HepG2 (cell line): ENCODE data around the gene C1QTNF1. TPM values are rescaled to one million over a fixed set of nuclear protein-coding genes. Genes with fewer than 3 reads are reported as not detected.

Experiments
- ATAC-seq: fragments of 200-7000 bp; cut with Tn5 transposase; 3 replicates; pipeline ENCODE4 v1.9.1; 2020; ENCODE audit warnings: mild to moderate bottlenecking, moderate library complexity
- BruUV-seq: library from RNA; stranded (reverse); fragments of 400-500 nt; replicated peaks from 2 replicates; lab custom pipeline; 2021; lab: Mats Ljungman, UMichigan
- CTCF ChIA-PET: fragments of 300-600 bp; formaldehyde crosslinking; extraction: SDS; loops from one replicate; lab custom pipeline; 2021; ENCODE audit warnings: low total read pairs, inconsistent platforms, low intra/inter-chr PET ratio; lab: Yijun Ruan, JAX
- POLR2A ChIA-PET: fragments of 350-600 bp; sonication (Branson Sonifier 250); formaldehyde crosslinking; loops from one replicate; lab custom pipeline; 2020; ENCODE audit warnings: antibody characterized with exemption, inconsistent platforms; lab: Yijun Ruan, JAX
- DNase-seq: peaks from one replicate; pipeline ENCODE4 v3.0.0-alpha.2; 2015; ENCODE audit warnings: low spot score
- FAIRE-seq: peaks from 3 replicates; lab custom pipeline; 2011; peaks lifted over from hg19 to GRCh38; lab: Jason Lieb, UNC
- H2AFZ ChIP-seq: one replicate; pipeline ENCODE4 v1.6.1; 2011; ENCODE audit warnings: low read length, inconsistent platforms
- H3K27ac ChIP-seq: fragments of 300-600 bp; 3 replicates; pipeline ENCODE4 v1.8.0; 2011; ENCODE audit warnings: mixed run types, mild to moderate bottlenecking, mixed read lengths, low read length, inconsistent platforms; ENCODE audit not compliant: insufficient read depth; ENCODE audit errors: extremely low read length
- H3K27me3 ChIP-seq, 2 experiments: fragments of 200-600 bp in 1 of 2; 2 replicates in 1 of 2; 3 replicates in 1 of 2; pipeline versions ENCODE4 v1.6.0 to v1.8.0; 2011; ENCODE audit warnings: low read length in 2 of 2, mild to moderate bottlenecking in 2 of 2, moderate library complexity in 2 of 2, inconsistent platforms in 1 of 2; ENCODE audit not compliant: insufficient read depth in 2 of 2, control insufficient read depth in 1 of 2
- H3K36me3 ChIP-seq, 2 experiments: fragments of 200-600 bp in 1 of 2; replicated peaks in 1 of 2; 2 replicates in 1 of 2; 3 replicates in 1 of 2; pipeline versions ENCODE4 v1.5.1 to v1.8.0; 2011; ENCODE audit warnings: low read length in 2 of 2, inconsistent platforms in 1 of 2; ENCODE audit not compliant: insufficient read depth in 2 of 2, control insufficient read depth in 1 of 2
- H3K4me1 ChIP-seq: 2 replicates; pipeline ENCODE4 v1.5.1; 2012; ENCODE audit warnings: low read length, inconsistent platforms; ENCODE audit not compliant: insufficient read depth
- H3K4me2 ChIP-seq: 2 replicates; pipeline ENCODE4 v1.6.0; 2011; ENCODE audit warnings: low read depth, low read length, inconsistent platforms
- H3K4me3 ChIP-seq, 3 experiments: fragments of 200-600 bp in 1 of 3; sonication (generic), shearing (Covaris generic) in 1 of 3; replicated peaks in 1 of 3; 2 replicates each; pipeline ENCODE4 v1.5.1; 2011 to 2016; ENCODE audit warnings: low read length in 3 of 3, inconsistent platforms in 2 of 3, low read depth in 2 of 3, mild to moderate bottlenecking in 2 of 3, control low read depth in 1 of 3, mixed read lengths in 1 of 3; ENCODE audit not compliant: insufficient read depth in 1 of 3
- H3K79me2 ChIP-seq: one replicate; pipeline ENCODE4 v1.6.1; 2011; ENCODE audit warnings: low read length, inconsistent platforms; ENCODE audit not compliant: insufficient read depth
- H3K9ac ChIP-seq: 2 replicates; pipeline ENCODE4 v1.6.0; 2011; ENCODE audit warnings: mild to moderate bottlenecking, low read depth, low read length, inconsistent platforms; ENCODE audit not compliant: insufficient read depth
- H3K9me3 ChIP-seq: 2 replicates; pipeline ENCODE4 v1.5.1; 2012; ENCODE audit warnings: mild to moderate bottlenecking, low read length
- H4K20me1 ChIP-seq: 2 replicates; pipeline ENCODE4 v1.6.0; 2011; ENCODE audit warnings: inconsistent platforms, mild to moderate bottlenecking, low read length, moderate library complexity; ENCODE audit not compliant: insufficient read depth
- ATM ChIP-seq: fragments of 450-650 bp; IDR thresholded peaks from 2 replicates; pipeline ENCODE4 v1.7.1; 2017; ENCODE audit warnings: mild to moderate bottlenecking, borderline replicate concordance
- HIVEP1 ChIP-seq: sonication (generic); formaldehyde crosslinking; IDR thresholded peaks from 2 replicates; pipeline ENCODE4 v1.4.0; 2020; ENCODE audit warnings: mild to moderate bottlenecking, missing genetic modification reagents
- HOXA7 ChIP-seq: sonication (generic); formaldehyde crosslinking; IDR thresholded peaks from 2 replicates; pipeline ENCODE4 v1.8.1; 2022; ENCODE audit warnings: mild to moderate bottlenecking, missing genetic modification reagents, moderate library complexity
- MAFK ChIP-seq, 2 experiments: IDR thresholded peaks in 1 of 2; conservative IDR thresholded peaks in 1 of 2; 2 replicates each; pipeline ENCODE4 v1.6.1; 2011; ENCODE audit warnings: improper control_type of control experiment in 2 of 2, low read length in 2 of 2
- SMAD1 ChIP-seq: sonication (generic); formaldehyde crosslinking; IDR thresholded peaks from 2 replicates; pipeline ENCODE4 v1.4.0; 2020; ENCODE audit warnings: missing genetic modification reagents, low read depth, mild to moderate bottlenecking, borderline replicate concordance
- SP2 ChIP-seq: sonication (generic); formaldehyde crosslinking; IDR thresholded peaks from 2 replicates; pipeline ENCODE4 v1.5.1; 2020; ENCODE audit warnings: mild to moderate bottlenecking, missing genetic modification reagents
- ZNF333 ChIP-seq: sonication (generic); formaldehyde crosslinking; IDR thresholded peaks from 2 replicates; pipeline ENCODE4 v1.4.0; 2020; ENCODE audit warnings: mild to moderate bottlenecking, missing genetic modification reagents, borderline replicate concordance
- ZNF687 ChIP-seq: sonication (generic); formaldehyde crosslinking; IDR thresholded peaks from 2 replicates; pipeline ENCODE4 v1.5.1; 2020; ENCODE audit warnings: mild to moderate bottlenecking, missing genetic modification reagents, moderate library complexity
- ZSCAN5A ChIP-seq: sonication (generic); formaldehyde crosslinking; IDR thresholded peaks from 2 replicates; pipeline ENCODE4 v1.8.0; 2022; ENCODE audit warnings: mild to moderate bottlenecking, missing genetic modification reagents, borderline replicate concordance
- WGBS: methylation state at CpG from one replicate; pipeline ENCODE4 v1.1.6; 2017; ENCODE audit warnings: low lambda C conversion rate; 5-methylcytosine and 5-hydroxymethylcytosine counted together
- in situ Hi-C: cut with HindIII; loops from 2 replicates; pipeline ENCODE4 v1.10.0; 2017; ENCODE audit warnings: low pct_unique_long_range_greater_than_20kb; ENCODE audit not compliant: extremely low pct_ligation_motif_present
- intact Hi-C: fragments of 100-400 bp; cut with micrococcal nuclease; formaldehyde crosslinking; loops from one replicate; pipeline ENCODE4 v1.10.0; 2022; ENCODE audit not compliant: unreplicated experiment
- polyA plus RNA-seq, 8 experiments: library from polyadenylated mRNA; depleted of rRNA in 3 of 8; stranded (reverse) in 7 of 8; unstranded in 1 of 8; fragments of >200 nt; fragmentation: Illumina TruSeq in 4 of 8; extraction: Trizol in 4 of 8; gene quantifications; 2 replicates each; pipeline versions ENCODE4 v1.2.1 to v1.2.3, GENCODE V29; 2011 to 2016; ENCODE audit warnings: low read depth in 4 of 8, missing spikeins in 1 of 8, mixed read lengths in 1 of 8; ENCODE audit not compliant: insufficient read depth in 1 of 8
- total RNA-seq, 5 experiments: library from RNA; depleted of rRNA; stranded (reverse); fragments of >200 nt; fragmentation: Illumina TruSeq; extraction: Trizol; gene quantifications; 2 replicates each; pipeline ENCODE4 v1.2.3, GENCODE V29; 2016; ENCODE audit warnings: low read depth in 1 of 5

The C1QTNF1 gene
- total and polyA plus RNA-seq, 2 of the 13 experiments (the other 11 are each of a cell fraction or from before 2014, with no cell fraction given), result 0.18 to 0.86 TPM

GRCh38 chr17:79055197-79055596 lies 31.2 kb downstream of the C1QTNF1 start:
- FAIRE-seq, result no peak
- Histone ChIP-seq H4K20me1 (no peaks in the 10 kb centered on the region), H3K36me3 (no peaks in the 10 kb centered on the region), H3K79me2 (no peaks in the 10 kb centered on the region), H3K4me1 (peaks cover 19% of the 10 kb centered on the region), H3K9ac (no peak overlapping the region), H3K4me2 (no peak overlapping the region), H3K27me3 (peaks cover 6 to 28% of the 10 kb centered on the region in 2 experiments; a peak in 4 of 5 replicates), H2AFZ (no peak overlapping the region), H3K9me3 (peaks cover 16% of the 10 kb centered on the region), H3K27ac (no peak overlapping the region), H3K4me3 (no peak overlapping the region)
- ChIA-PET POLR2A (no interaction called here), CTCF (no interaction called here)
- in situ Hi-C loops, result no loop called here
- intact Hi-C loops, result no loop called here
- DNase-seq, result no peak
- WGBS, result 37% methylated on average over 5 of the region's 5 CpGs
- BruUV-seq, result no TSS peak
- ATAC-seq, result no peak
- TF ChIP-seq HIVEP1 (CRISPR knock-in tag) (no peak), HOXA7 (CRISPR knock-in tag) (no peak), SP2 (CRISPR knock-in tag) (no peak), ZSCAN5A (no peak), SMAD1 (CRISPR knock-in tag) (no peak), ATM (no peak)

- no TSS peak for BruUV-seq
- Histone ChIP-seq H3K79me2 (no peaks in the 10 kb centered on the region), H3K9me3 (peaks cover 16% of the 10 kb centered on the region), H3K36me3 (no peaks in the 10 kb centered on the region), H4K20me1 (no peaks in the 10 kb centered on the region), H3K4me2 (no peak overlapping the region), H2AFZ (no peak overlapping the region), H3K27me3 (peaks cover 2 to 18% of the 10 kb centered on the region in 2 experiments; a peak in 1 of 5 replicates), H3K4me1 (peaks cover 19% of the 10 kb centered on the region), H3K9ac (no peak overlapping the region), H3K4me3 (no peak overlapping the region), H3K27ac (no peak overlapping the region)
- in situ Hi-C loops, result no loop called here
- FAIRE-seq (no peak), ATAC-seq (peak; percentile 43), DNase-seq (no peak)
- 41% methylated on average over 10 of the region's 10 CpGs for WGBS
- intact Hi-C loops, result no loop called here
- POLR2A ChIA-PET, result no interaction called here
- no peak for TF ChIP-seq ZNF333 (CRISPR knock-in tag)
- TF ChIP-seq ZNF687 (CRISPR knock-in tag), result no peak
- 0 out of 4 replicates have a peak, but pooled peaks of 1 of the 2 experiments have one; percentile 11 for TF ChIP-seq MAFK (conservative IDR thresholded peaks at IDR 0.05 in 1 of 2, IDR thresholded peaks at IDR 0.05 in 1 of 2; ENCODE audit: low read length in 2 of 2)
- CTCF ChIA-PET, result no interaction called here
These were observed 33.9 kb downstream of the C1QTNF1 start for GRCh38 chr17:79057737-79058385.
